GM12878 (cell line): ENCODE measurements around the gene FBXL14. TPM values are rescaled to one million over a fixed set of nuclear protein-coding genes. Genes with fewer than 3 reads are reported as not detected.

ENCODE experiments used
- ATAC-seq: fragments of 200-7000 bp; cut with Tn5 transposase; 3 replicates; pipeline ENCODE4 v1.9.1; 2020; ENCODE audit warnings: mild to moderate bottlenecking, moderate library complexity
- BruUV-seq: library from RNA; stranded (reverse); fragments of 400-500 nt; replicated peaks from 2 replicates; lab custom pipeline; 2021; lab: Mats Ljungman, UMichigan
- CTCF ChIA-PET: fragments of 300-600 bp; sonication (Branson Sonifier 250); formaldehyde crosslinking; extraction: SDS; loops from one replicate; lab custom pipeline; 2021; ENCODE audit warnings: inconsistent platforms; lab: Yijun Ruan, JAX
- POLR2A ChIA-PET: fragments of 350-600 bp; formaldehyde crosslinking; extraction: SDS; loops from one replicate; lab custom pipeline; 2021; ENCODE audit warnings: inconsistent platforms; lab: Charles Lee
- RAD21 ChIA-PET: fragments of 300-600 bp; sonication (Branson Sonifier 250); formaldehyde crosslinking; loops from one replicate; lab custom pipeline; 2023; ENCODE audit warnings: antibody characterized with exemption; ENCODE audit not compliant: unreplicated experiment; lab: Charles Lee
- SMC1A ChIA-PET: fragments of 300-600 bp; sonication (Branson Sonifier 250); formaldehyde crosslinking; loops from one replicate; lab custom pipeline; 2023; ENCODE audit not compliant: unreplicated experiment, uncharacterized antibody; lab: Charles Lee
- DNase-seq: peaks from one replicate; pipeline ENCODE4 v3.0.0-alpha.2; 2011; ENCODE audit warnings: low read depth, low spot score
- FAIRE-seq: peaks from 3 replicates; lab custom pipeline; 2011; peaks lifted over from hg19 to GRCh38; lab: Jason Lieb, UNC
- H2AFZ ChIP-seq: 2 replicates; pipeline ENCODE4 v1.6.0; 2011; ENCODE audit warnings: low read depth, low read length, control low read depth; ENCODE audit not compliant: control insufficient read depth
- H3K27ac ChIP-seq: 2 replicates; pipeline ENCODE4 v1.5.1; 2011; ENCODE audit warnings: control low read depth; ENCODE audit not compliant: control insufficient read depth, insufficient read depth
- H3K27me3 ChIP-seq, 2 experiments: replicated peaks in 1 of 2; 2 replicates each; pipeline versions ENCODE4 v1.6.0 to v1.6.1; 2011; ENCODE audit warnings: low read length in 1 of 2; ENCODE audit not compliant: control insufficient read depth in 2 of 2, insufficient read depth in 2 of 2
- H3K36me3 ChIP-seq, 2 experiments: 2 replicates each; pipeline ENCODE4 v1.5.1; 2011; ENCODE audit warnings: low read length in 1 of 2; ENCODE audit not compliant: control insufficient read depth in 2 of 2, insufficient read depth in 2 of 2
- H3K4me1 ChIP-seq: 2 replicates; pipeline ENCODE4 v1.6.1; 2011; ENCODE audit warnings: mild to moderate bottlenecking, low read length, moderate library complexity, mixed read lengths; ENCODE audit not compliant: control insufficient read depth, insufficient read depth
- H3K4me2 ChIP-seq: 2 replicates; pipeline ENCODE4 v1.6.0; 2011; ENCODE audit warnings: control low read depth; ENCODE audit not compliant: control insufficient read depth, insufficient read depth
- H3K4me3 ChIP-seq: fragments of 200-600 bp; sonication (generic); 2 replicates; pipeline ENCODE4 v1.5.1; 2016
- H3K79me2 ChIP-seq: 2 replicates; pipeline ENCODE4 v1.6.0; 2011; ENCODE audit warnings: low read length; ENCODE audit not compliant: control insufficient read depth, insufficient read depth
- H3K9ac ChIP-seq: 2 replicates; pipeline ENCODE4 v1.8.0; 2011; ENCODE audit warnings: low read length, control low read depth, mixed read lengths; ENCODE audit not compliant: control insufficient read depth, insufficient read depth
- H3K9me3 ChIP-seq: replicated peaks from 3 replicates; pipeline ENCODE4 v1.5.1; 2011; ENCODE audit warnings: mild to moderate bottlenecking, low read length; ENCODE audit not compliant: control insufficient read depth, insufficient read depth
- H4K20me1 ChIP-seq: 2 replicates; pipeline ENCODE4 v1.6.0; 2011; ENCODE audit not compliant: control insufficient read depth, insufficient read depth
- E2F4 ChIP-seq: IDR thresholded peaks from 2 replicates; pipeline ENCODE4 v1.6.1; 2012; ENCODE audit warnings: low read depth, low read length, improper control_type of control experiment
- MTA2 ChIP-seq: fragments of 450-650 bp; IDR thresholded peaks from 2 replicates; pipeline ENCODE4 v1.6.1; 2016; ENCODE audit warnings: low read depth, mild to moderate bottlenecking, moderate library complexity
- NFYB ChIP-seq: IDR thresholded peaks from 2 replicates; pipeline ENCODE4 v1.6.1; 2011; ENCODE audit warnings: low read depth, mild to moderate bottlenecking, low read length, improper control_type of control experiment, moderate library complexity; ENCODE audit not compliant: insufficient read depth
- RELA ChIP-seq: fragments of 450-650 bp; IDR thresholded peaks from 2 replicates; pipeline ENCODE4 v1.8.0; 2014; ENCODE audit warnings: borderline replicate concordance; ENCODE audit not compliant: partially characterized antibody
- SPI1 ChIP-seq: IDR thresholded peaks from 2 replicates; pipeline ENCODE4 v1.6.1; 2011; ENCODE audit warnings: low read depth, mild to moderate bottlenecking, low read length, moderate library complexity, borderline replicate concordance; ENCODE audit not compliant: insufficient read depth
- SRF ChIP-seq, 2 experiments: IDR thresholded peaks; 2 replicates each; pipeline ENCODE4 v1.6.1; 2011; ENCODE audit warnings: low read depth in 2 of 2, low read length in 2 of 2, mild to moderate bottlenecking in 1 of 2, moderate library complexity in 1 of 2
- ZNF207 ChIP-seq: fragments of 450-650 bp; IDR thresholded peaks from 2 replicates; pipeline ENCODE4 v1.6.1; 2014; ENCODE audit warnings: antibody characterized with exemption, mild to moderate bottlenecking, borderline replicate concordance
- WGBS: methylation state at CpG from one replicate; pipeline ENCODE4 v1.1.6; 2016; ENCODE audit warnings: low lambda C conversion rate; ENCODE audit not compliant: insufficient replicate concordance, insufficient coverage; ENCODE audit errors: missing lambda C conversion rate; 5-methylcytosine and 5-hydroxymethylcytosine counted together
- in situ Hi-C: fragments of 300-500 bp; cut with MboI; formaldehyde crosslinking; loops from 9 replicates; pipeline ENCODE4 v1.14.3; 2018; ENCODE audit warnings: mixed read lengths
- intact Hi-C: fragments of 100-400 bp; cut with micrococcal nuclease; formaldehyde crosslinking; loops from one replicate; pipeline ENCODE4 v1.14.2; 2022; ENCODE audit not compliant: unreplicated experiment
- polyA plus RNA-seq, 11 experiments: library from polyadenylated mRNA; depleted of rRNA in 4 of 11; unstranded in 6 of 11; stranded (reverse) in 5 of 11; fragments of >200 nt; fragmentation: Nextera tagmentation in 4 of 11; fragmentation: Illumina TruSeq in 1 of 11; extraction: Ambion mirVana in 4 of 11; extraction: Trizol in 1 of 11; gene quantifications; 1 replicate in 1 of 11; 2 replicates in 10 of 11; pipeline versions ENCODE4 v1.2.1 to v1.2.3, GENCODE V29; 2011 to 2016; ENCODE audit warnings: inconsistent platforms in 2 of 11, missing spikeins in 2 of 11, low read depth in 1 of 11
- total RNA-seq, 4 experiments: library from RNA; depleted of rRNA in 3 of 4; stranded (reverse); fragments of >200 nt in 3 of 4; fragmentation: Illumina TruSeq in 1 of 4; extraction: Trizol in 1 of 4; gene quantifications; 2 replicates each; pipeline versions ENCODE4 v1.2.1 to v1.2.3, GENCODE V29; 2013 to 2021
- TF ChIP-seq, protein P1 (sequence below): IDR thresholded peaks from 2 replicates; pipeline ENCODE4 v1.6.1; 2012; ENCODE audit warnings: low read depth, low read length, improper control_type of control experiment

Gene FBXL14
- total and polyA plus RNA-seq, 10 of the 15 experiments (the other 5 are each of a cell fraction or from before 2014, with no cell fraction given) = 0.44 to 19.0 (median 2.9) TPM

GRCh38 chr12:1619587-1619986 lies 25.2 kb upstream of the FBXL14 start (continued):
- TF ChIP-seq E2F4 = no peak

DNA sequence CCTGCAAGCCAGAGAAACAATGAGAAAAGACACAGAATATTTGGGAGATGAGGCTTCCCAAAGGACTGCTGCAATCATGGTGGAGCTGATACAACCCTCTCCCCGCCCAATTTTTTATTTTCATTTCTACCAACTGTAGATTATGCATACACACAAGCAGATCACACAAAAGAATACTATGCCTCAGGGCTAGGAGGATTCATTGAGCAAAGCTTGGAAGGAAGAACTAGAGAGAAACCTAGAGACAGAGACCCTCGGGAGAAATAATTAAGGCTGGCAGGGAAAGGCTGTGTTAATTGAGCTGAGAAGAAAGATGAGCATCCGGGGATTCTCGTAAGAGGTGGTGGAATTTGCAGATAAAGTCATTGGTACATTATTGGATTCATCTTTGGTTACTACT lies 24.8 kb upstream of the FBXL14 start:
- H3K79me2 ChIP-seq = no peaks in the 10 kb centered on the region
- no peak overlapping the region for H3K27ac ChIP-seq
- SMC1A ChIA-PET = interaction anchor here (1.3 kb wide), 2 partner anchors 13 to 501 kb away, joined by 3 to 5 read pairs; no protein-coding TSS in a partner anchor
- RAD21 ChIA-PET = interaction anchor here (1.2 to 1.7 kb wide), 3 partner anchors 11 to 501 kb away, joined by 4 to 7 read pairs (median 4); no protein-coding TSS in a partner anchor
- no peak for DNase-seq
- FAIRE-seq = no peak
- intact Hi-C loops (no loop called here), in situ Hi-C loops (no loop called here)
- H2AFZ ChIP-seq = 0 out of 2 replicates have a peak overlapping the region, but pooled peaks have one; percentile 7
- H3K9me3 ChIP-seq = no peaks in the 10 kb centered on the region
- CTCF ChIA-PET = interaction anchor here (0.8 to 1.6 kb wide), 5 partner anchors 10 to 501 kb away, joined by 3 to 8 read pairs (median 4); no protein-coding TSS in a partner anchor
- no TSS peak for BruUV-seq
- H4K20me1 ChIP-seq = no peaks in the 10 kb centered on the region
- H3K4me1 ChIP-seq = peaks cover 26% of the 10 kb centered on the region
- ATAC-seq = no peak
- 28% methylated on average over 4 of the region's 4 CpGs for WGBS
- no peak for TF ChIP-seq RELA
- TF ChIP-seq NFYB = no peak
- TF ChIP-seq SRF (IDR thresholded peaks at IDR 0.05; ENCODE audit: low read depth in 2 of 2, low read length in 2 of 2) = no peak
- TF ChIP-seq SPI1 = no peak
- no peak for TF ChIP-seq MTA2
- TF ChIP-seq, protein P1, sequence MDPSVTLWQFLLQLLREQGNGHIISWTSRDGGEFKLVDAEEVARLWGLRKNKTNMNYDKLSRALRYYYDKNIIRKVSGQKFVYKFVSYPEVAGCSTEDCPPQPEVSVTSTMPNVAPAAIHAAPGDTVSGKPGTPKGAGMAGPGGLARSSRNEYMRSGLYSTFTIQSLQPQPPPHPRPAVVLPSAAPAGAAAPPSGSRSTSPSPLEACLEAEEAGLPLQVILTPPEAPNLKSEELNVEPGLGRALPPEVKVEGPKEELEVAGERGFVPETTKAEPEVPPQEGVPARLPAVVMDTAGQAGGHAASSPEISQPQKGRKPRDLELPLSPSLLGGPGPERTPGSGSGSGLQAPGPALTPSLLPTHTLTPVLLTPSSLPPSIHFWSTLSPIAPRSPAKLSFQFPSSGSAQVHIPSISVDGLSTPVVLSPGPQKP = no peak
- TF ChIP-seq ZNF207 = no peak
- H3K27me3 ChIP-seq = no peaks in the 10 kb centered on the region
- no peak overlapping the region; the same call in 1 of the 2 replicates for H3K4me3 ChIP-seq
- no peak overlapping the region for H3K9ac ChIP-seq
- POLR2A ChIA-PET = no interaction called here
- peak overlapping the region; percentile 11; the same call in 1 of the 2 replicates for H3K4me2 ChIP-seq
- no peaks in the 10 kb centered on the region; a peak in 1 of 4 replicates for H3K36me3 ChIP-seq
